Gastroesophageal sphincter (tissue), 4 donors: ENCODE data around the gene ANO10. TPM values are rescaled to one million over a fixed set of nuclear protein-coding genes. Genes with fewer than 3 reads are reported as not detected.

Experiments used
- ATAC-seq: fragments of 150-250 bp; one replicate; pipeline ENCODE4 v1.9.1; 2016; ENCODE audit warnings: mild to moderate bottlenecking, moderate library complexity
- H3K27ac ChIP-seq, 4 donors: fragments of 200-600 bp; sonication (generic) in 3 of 4; 1 replicate in 3 of 4; 2 replicates in 1 of 4; pipeline ENCODE4 v1.5.1; 2016 to 2019
- H3K27me3 ChIP-seq: fragments of 200-600 bp; sonication (generic); one replicate; pipeline ENCODE4 v1.5.1; 2019
- H3K36me3 ChIP-seq, 2 donors: fragments of 200-600 bp; sonication (generic); one replicate each; pipeline ENCODE4 v1.5.1; 2019; ENCODE audit warnings: control low read depth in 1 of 2
- H3K4me1 ChIP-seq, 3 donors: fragments of 200-600 bp; sonication (generic); 1 replicate in 2 of 3; 2 replicates in 1 of 3; pipeline ENCODE4 v1.5.1; 2016 to 2019; ENCODE audit warnings: control low read depth in 2 of 3
- H3K4me3 ChIP-seq, 2 donors: fragments of 200-600 bp; sonication (generic); one replicate each; pipeline ENCODE4 v1.5.1; 2019; ENCODE audit warnings: mild to moderate bottlenecking in 1 of 2, moderate library complexity in 1 of 2
- H3K9me3 ChIP-seq, 3 donors: fragments of 200-600 bp; sonication (generic); one replicate each; pipeline ENCODE4 v1.5.1; 2017 to 2019; ENCODE audit warnings: control low read depth in 2 of 3
- CTCF ChIP-seq, 4 experiments: fragments of 200-600 bp in 2 of 4; fragments of 450-650 bp in 2 of 4; sonication (generic) in 1 of 4; IDR thresholded peaks; one replicate each; pipeline ENCODE4 v1.5.1; 2017 to 2019; ENCODE audit warnings: antibody characterized with exemption in 4 of 4, mild to moderate bottlenecking in 2 of 4, moderate library complexity in 2 of 4
- EP300 ChIP-seq: sonication (generic); formaldehyde crosslinking; IDR thresholded peaks from one replicate; pipeline ENCODE4 v1.6.1; 2017; ENCODE audit warnings: antibody characterized with exemption, mild to moderate bottlenecking
- POLR2A ChIP-seq, 2 donors: fragments of 450-650 bp; IDR thresholded peaks; one replicate each; pipeline ENCODE4 v1.6.1; 2017; ENCODE audit warnings: antibody characterized with exemption in 2 of 2, mild to moderate bottlenecking in 2 of 2, moderate library complexity in 1 of 2
- POLR2AphosphoS5 ChIP-seq: sonication (generic); formaldehyde crosslinking; IDR thresholded peaks from one replicate; pipeline ENCODE4 v1.6.1; 2017; ENCODE audit warnings: antibody characterized with exemption
- WGBS, 2 donors: methylation state at CpG; one replicate each; pipeline ENCODE4 v1.1.5; 2018; ENCODE audit warnings: low coverage in 1 of 2; 5-methylcytosine and 5-hydroxymethylcytosine counted together
- total RNA-seq, 4 donors: library from RNA; depleted of rRNA; stranded (reverse); fragments of >200 nt; gene quantifications; one replicate each; pipeline ENCODE4 v1.1.0, GENCODE V29; 2016

ANO10 gene
- total RNA-seq, 4 donors from 2014 or later, result 22.9 to 33.5 (median 30.2) TPM

GRCh38 chr3:43528498-43529099 is 93.2 kb downstream of the ANO10 start:
- H3K27me3 ChIP-seq, result no peaks in the 10 kb centered on the region
- ATAC-seq, result no peak
- TF ChIP-seq CTCF (IDR thresholded peaks at IDR 0.05) (no peak), POLR2A (IDR thresholded peaks at IDR 0.05) (no peak), POLR2AphosphoS5 (no peak), EP300 (no peak)

GRCh38 chr3:43526956-43527355 is 94.9 kb downstream of the ANO10 start:
- no peak for ATAC-seq
- H3K36me3 ChIP-seq, result peaks cover 0 to 5% of the 10 kb centered on the region in 2 donors

More at GRCh38 chr3:43528498-43529099, 93.2 kb downstream of the ANO10 start:
- Histone ChIP-seq H3K4me3 (no peak overlapping the region), H3K4me1 (no peaks in the 10 kb centered on the region), H3K27ac (no peak overlapping the region), H3K9me3 (no peaks in the 10 kb centered on the region), H3K36me3 (peaks cover 0 to 3% of the 10 kb centered on the region in 2 donors)

GRCh38 chr3:43525941-43526607 is 95.7 kb downstream of the ANO10 start:
- 75 to 83% methylated on average over 4 of the region's 4 CpGs for WGBS, 2 donors
- Histone ChIP-seq H3K4me1 (no peaks in the 10 kb centered on the region), H3K27ac (no peak overlapping the region), H3K36me3 (peaks cover 0 to 5% of the 10 kb centered on the region in 2 donors), H3K27me3 (no peaks in the 10 kb centered on the region), H3K4me3 (no peak overlapping the region), H3K9me3 (no peaks in the 10 kb centered on the region)
- TF ChIP-seq POLR2AphosphoS5, result no peak
- no peak for TF ChIP-seq EP300
- no peak for TF ChIP-seq CTCF (IDR thresholded peaks at IDR 0.05)
- no peak for TF ChIP-seq POLR2A (IDR thresholded peaks at IDR 0.05)
- ATAC-seq, result no peak

More at GRCh38 chr3:43526956-43527355, 94.9 kb downstream of the ANO10 start:
- H3K27me3 ChIP-seq, result no peaks in the 10 kb centered on the region
- no peaks in the 10 kb centered on the region for H3K9me3 ChIP-seq
- H3K4me3 ChIP-seq, result no peak overlapping the region
- no peak overlapping the region for H3K27ac ChIP-seq
- no peaks in the 10 kb centered on the region for H3K4me1 ChIP-seq
- TF ChIP-seq POLR2AphosphoS5, result no peak
- no peak for TF ChIP-seq CTCF (IDR thresholded peaks at IDR 0.05)
- TF ChIP-seq EP300, result no peak
- no peak for TF ChIP-seq POLR2A (IDR thresholded peaks at IDR 0.05)

GRCh38 chr3:43525386-43525785 is 96.4 kb downstream of the ANO10 start:
- ATAC-seq, result no peak
- Histone ChIP-seq H3K27me3 (no peaks in the 10 kb centered on the region), H3K4me1 (no peaks in the 10 kb centered on the region), H3K27ac (no peak overlapping the region), H3K4me3 (no peak overlapping the region), H3K9me3 (no peaks in the 10 kb centered on the region), H3K36me3 (peaks cover 0 to 5% of the 10 kb centered on the region in 2 donors)
- TF ChIP-seq POLR2AphosphoS5 (no peak), EP300 (no peak), POLR2A (IDR thresholded peaks at IDR 0.05) (no peak), CTCF (IDR thresholded peaks at IDR 0.05) (no peak)
- 90 to 100% methylated on average over 1 of the region's 2 CpGs for WGBS, 2 donors

- Histone ChIP-seq H3K9me3 (peaks cover 0 to 5% (median 0%) of the 10 kb centered on the region in 3 donors), H3K27me3 (no peaks in the 10 kb centered on the region), H3K4me3 (no peak overlapping the region), H3K36me3 (peaks cover 0 to 8% of the 10 kb centered on the region in 2 donors), H3K4me1 (no peaks in the 10 kb centered on the region), H3K27ac (no peak overlapping the region)
- WGBS, 2 donors, result 100% methylated on average over 3 of the region's 3 CpGs
- no peak for ATAC-seq
- TF ChIP-seq POLR2A (IDR thresholded peaks at IDR 0.05) (no peak), POLR2AphosphoS5 (no peak)
These were observed 98.3 kb downstream of the ANO10 start for GRCh38 chr3:43523454-43524053.
